ENCODE measurements around the gene HAPSTR1.

HAPSTR1 gene

DNA sequence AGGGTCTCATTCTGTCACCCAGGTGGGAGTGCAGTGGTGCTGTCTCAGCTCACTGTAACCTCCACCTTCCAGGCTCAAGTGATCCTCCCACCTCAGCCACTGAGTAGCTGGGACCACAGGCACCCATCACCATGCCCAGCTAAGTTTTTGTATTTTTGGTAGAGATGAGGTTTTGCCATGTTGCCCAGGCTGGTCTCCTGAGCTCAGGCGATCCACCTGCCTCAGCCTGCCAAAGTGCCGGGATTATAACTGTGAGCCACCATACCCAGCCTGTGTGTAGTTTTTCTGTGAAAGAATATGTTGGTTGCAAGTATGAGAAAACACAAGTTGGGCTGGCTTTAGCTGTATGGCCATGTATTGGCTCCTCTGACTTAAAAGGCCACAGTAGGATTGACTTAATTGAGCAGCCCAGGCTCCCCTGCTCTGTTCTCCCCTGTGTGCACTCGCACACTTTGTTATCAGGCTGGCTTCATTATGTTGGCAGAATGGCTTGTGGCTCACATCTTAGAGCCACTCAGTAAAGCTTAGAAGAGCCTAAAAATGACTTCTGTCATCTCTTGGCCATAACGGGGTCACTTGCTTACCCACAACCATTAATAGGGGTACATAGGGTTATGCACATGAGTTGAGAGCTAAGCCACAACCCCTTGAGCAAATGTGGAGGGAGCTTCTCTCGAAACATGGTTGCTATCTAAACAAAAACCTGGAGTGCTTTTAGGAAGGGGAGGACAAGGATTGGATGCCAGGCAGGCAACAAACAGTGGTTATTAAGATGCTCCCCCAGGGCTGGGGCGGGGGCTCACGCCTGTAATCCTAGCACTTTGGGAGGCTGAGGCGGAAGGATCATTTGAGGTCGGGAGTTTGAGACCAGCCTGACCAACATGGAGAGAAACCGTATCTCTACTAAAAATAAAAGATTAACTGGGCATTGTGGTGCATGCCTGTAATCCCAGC, 6.1 kb downstream of the HAPSTR1 start:
- no peak for DNase-seq

DNA sequence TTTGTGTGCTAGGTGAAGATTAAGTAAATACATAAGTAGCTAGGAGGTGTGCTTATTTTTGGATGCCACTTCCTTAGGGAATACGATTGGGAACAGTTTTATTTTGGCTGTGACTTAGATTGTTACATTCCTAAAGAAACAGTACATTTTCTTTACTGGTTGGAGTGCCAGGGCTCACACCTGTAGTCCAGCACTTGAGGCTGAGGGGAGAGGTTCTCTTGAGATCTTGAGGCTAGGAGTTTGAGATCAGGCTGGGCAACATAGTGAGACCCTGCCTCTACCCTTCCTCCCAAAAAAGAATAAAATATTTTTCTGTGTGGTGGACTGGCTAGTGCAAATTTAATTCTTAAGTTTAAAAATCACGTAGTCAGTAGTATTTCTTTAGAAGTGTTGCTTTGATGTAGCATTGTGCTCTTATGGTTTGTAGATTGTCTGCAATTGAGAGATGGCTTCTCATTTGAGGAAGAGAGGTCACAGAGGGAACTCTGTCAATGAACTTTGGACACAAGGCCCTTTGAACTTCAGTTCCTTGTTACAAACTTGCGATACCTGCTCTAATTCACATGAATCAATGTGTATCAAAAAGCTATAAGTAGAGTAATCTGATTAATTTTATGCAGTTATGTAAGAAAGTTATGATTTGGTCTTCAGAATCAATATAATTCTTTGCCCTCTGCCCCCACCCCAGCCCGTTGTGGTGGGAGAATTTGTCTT, 7.1 kb downstream of the HAPSTR1 start:
- no peak for DNase-seq

DNA sequence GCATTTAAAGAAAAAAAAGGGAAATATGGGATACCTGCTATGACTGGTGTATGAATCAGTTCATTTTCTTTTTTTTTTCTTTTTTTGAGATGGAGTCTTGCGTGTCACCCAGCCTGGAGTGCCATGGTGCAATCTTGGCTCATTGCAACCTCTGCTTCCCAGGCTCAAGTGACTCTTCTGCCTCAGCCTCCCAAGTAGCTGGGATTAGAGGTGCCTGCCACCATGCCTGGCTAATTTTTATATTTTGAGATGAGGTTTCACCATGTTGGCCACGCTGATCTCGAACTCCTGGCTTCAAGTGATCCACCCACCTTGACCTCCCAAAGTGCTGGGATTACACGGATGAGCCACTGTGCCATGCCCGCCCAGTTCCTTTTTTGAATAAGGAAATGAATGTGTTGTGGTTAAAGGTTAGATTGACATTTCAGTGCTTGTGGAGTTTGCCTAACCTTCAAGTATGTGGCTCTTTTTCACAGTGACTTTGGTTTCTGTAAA, 7.7 kb downstream of the HAPSTR1 start:
- no peak for DNase-seq

DNA sequence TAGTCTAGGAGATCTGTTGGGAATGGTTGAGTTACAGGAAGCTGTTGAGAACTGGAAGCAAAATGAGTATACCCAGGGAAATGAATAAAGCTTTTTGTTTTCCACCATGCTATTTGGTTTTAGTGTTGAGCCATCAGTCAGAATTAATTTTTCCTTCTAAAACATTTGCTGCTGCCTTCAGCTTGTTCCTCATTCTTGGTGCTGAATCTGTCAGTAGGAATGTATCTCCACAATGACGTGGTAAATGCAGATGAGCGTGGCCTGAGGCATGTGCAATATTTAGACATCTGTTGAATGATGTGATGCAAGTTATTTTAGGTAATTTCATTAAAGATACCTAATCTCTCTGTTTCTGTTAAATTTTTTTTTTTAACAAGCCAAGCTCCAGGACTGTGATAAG, 10.9 kb downstream of the HAPSTR1 start:
- DNase-seq = no peak

DNA sequence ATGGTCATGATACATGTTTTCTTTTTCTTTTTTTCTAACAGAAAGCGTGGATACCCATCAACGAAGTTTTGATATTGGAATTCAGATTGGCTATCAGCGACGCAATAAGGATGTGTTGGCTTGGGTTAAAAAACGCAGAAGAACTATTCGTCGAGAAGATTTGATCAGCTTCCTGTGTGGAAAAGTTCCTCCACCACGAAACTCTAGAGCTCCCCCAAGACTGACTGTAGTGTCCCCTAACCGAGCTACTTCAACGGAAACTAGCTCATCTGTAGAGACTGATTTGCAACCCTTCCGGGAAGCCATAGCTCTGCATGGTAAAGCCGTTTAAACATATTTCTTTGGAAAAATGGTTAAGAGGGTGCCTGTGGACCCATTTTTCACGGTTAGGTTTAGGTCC, 11.5 kb downstream of the HAPSTR1 start:
- no peak for DNase-seq

DNA sequence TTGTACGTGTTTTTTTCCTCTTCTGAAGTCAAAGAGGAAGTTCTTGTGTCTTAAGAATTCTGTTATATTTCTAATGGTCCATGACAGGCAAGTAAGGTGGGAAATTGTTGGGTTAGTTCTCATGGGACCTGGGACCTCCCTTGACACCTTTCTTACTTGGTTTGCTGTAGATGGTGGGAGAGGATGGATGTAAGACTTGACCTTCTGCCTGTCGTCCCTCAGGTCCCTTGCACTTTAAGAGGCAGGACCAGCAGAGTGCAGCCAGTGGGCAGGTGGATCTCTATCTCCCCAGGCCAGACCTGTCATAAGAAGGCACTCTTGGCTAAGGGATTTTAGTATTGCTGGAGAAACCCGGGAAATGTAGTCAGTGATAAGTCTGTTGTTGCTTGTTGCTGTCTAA, 12.1 kb downstream of the HAPSTR1 start:
- DNase-seq = no peak

DNA sequence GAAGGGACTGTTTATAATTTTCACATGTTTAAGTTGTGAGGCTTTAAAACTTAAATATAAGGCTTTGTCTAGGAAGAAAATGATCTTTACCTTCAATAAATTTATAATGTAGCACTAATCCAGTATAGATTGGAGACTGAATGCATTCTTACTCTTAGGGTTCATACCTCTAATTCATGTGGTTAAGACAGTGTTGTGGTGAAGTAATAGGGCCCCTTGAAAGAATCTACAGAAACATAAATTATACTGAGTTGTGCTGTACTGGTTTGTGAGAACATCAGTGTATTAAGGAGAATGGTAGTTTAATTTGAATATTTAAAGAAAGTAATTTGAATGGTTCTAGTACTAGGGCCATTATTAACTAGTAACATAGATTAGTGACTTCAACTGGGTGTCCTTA, 13.7 kb downstream of the HAPSTR1 start:
- no peak for DNase-seq

DNA sequence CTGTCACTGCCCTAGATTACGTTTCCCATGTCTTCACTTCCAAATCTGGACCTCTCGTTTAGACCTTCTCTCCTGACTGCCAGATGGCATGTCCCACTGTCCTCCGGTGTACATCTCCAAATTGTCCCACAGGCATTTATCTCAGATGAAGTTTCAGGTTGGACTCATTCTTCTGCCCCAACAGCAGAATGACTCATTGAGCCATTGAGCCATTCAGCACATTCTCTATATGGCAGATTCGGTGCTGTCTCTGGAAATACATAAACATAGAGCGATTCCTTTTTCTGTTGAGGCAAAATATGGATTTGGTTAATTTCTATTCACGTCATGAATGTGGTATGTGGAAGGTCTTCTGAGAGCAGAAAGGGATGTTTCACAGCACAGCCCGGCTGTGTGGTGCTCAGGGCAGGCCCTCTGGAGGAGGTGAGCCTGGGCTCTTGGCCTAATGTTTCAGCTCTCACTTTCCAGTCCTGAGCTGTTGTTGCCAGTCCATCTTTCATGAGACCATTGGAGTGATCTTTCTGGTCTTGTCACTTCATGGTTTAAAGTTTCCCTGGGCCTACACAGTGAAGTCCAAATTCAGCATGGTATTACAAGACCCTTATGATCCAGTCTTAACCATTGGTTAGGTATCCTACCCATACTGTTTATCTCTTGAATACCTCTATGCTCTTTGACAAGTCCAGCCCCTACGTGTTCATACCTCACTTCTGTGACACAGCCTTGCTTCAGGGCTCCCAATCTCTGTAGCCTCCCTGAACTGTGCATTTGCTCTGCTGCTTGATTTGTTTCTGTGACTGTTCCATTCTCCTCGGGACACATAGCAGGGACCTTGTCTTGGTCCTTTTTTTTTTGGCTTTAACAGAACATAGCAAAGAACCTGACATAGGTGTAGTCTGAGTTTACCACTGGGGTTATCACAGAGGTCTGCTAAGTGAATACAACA, 15.9 kb downstream of the HAPSTR1 start:
- no peak for DNase-seq

DNA sequence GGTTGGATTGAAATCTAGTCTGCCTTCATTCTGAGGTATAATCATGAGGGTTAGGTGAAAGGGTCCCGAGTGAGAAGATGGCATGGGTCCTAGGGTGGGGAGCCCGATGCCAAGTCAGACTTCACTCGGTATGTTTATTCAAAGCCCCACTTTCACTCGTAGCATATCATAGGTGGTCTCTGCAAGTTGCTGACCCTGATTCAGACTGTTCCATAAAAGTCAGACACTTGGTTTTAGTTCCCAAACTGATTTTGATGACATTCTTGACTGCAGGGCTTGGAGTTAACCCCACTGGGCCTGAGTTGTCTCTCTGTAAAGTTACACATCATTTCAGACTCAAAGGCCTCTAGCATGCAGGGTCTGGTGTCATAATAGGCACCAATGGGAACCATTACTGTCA, 17.8 kb downstream of the HAPSTR1 start:
- no peak for DNase-seq

DNA sequence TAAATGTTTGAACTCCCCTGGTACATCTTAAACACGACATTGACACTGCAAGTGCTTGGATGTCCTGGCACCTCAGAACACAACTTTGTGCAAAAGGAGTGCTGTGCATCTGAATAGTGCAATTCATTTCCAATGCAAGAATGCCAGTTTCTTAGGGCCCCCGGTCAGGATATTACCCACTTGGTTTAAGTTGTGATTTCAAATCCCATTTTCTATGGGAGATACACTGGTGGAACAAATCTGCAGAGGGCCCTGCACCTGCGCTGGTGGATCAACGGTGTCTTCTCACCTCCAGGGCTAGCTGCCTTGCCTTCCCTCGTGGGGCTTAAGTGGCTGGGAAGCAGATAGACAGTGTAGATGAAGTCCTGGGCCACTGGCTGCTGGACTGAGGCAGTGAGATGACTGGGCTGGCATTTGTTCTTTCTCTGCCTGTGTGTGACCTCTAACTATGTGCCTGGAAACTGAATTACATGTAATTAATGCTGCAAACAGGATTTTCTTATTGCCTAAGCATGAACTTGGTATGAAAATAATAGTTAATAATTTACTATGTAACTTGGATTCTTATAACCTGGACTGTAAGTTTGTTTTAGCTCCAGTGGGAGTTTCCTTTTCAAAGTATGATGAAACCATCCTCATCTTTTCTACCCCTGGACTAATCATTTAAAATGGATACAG, 20.9 kb downstream of the HAPSTR1 start:
- DNase-seq = no peak

DNA sequence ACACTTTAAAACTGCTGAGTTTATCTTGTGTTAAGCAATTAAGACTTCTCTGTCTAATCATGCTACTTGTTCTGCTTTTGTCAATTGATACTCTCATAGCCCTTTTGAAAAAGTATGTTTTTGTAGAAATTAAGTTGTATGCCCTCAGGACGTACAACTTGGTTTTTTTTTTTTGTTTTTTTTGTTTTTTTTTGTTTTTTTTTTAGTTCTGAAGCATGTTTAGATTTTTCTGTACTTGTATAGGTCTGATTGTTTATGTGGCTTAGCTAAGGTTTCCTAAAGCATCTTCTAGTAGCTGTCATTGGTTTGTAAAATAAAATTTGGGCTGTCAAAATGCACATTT, 21.4 kb downstream of the HAPSTR1 start:
- DNase-seq = no peak

DNA sequence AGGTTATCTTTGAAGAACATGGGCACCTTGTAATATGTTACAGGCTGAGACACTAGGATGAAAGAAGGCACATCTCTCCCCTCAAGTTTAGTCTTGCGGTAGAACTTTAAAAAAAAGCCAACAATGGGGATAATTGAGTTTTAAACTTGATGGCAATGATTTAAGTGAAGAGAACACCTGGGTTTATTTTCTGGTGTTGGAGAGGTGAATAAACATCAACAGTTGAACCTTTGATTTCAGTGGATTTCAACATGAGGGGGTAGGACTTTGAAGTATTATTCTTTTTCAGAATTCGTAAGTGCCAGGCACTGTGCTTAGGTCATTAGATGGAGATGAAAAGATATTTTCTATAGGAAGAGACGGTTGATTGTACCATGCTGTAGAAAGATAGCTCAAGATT, 22.3 kb downstream of the HAPSTR1 start:
- no peak for DNase-seq

DNA sequence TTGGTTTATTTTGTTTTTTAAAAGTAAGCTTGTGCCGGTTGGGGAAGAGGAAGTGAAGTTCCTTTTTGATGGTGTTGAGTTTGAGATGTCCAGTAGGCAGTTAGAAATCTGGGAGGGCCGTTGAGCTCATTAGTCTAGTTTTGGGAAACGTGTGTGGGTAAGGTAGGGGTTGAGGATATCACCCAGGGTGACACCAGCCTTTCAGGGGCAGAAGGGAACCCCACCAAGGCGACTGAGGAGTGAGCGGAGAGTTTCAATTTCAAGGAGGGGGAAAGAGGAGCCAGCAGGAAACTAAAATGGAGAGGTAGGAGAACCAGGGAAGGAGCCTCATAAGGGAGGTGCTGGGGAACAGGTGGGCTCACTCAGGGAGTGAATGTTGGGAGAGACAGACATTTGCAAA, 22.7 kb downstream of the HAPSTR1 start:
- DNase-seq = no peak

DNA sequence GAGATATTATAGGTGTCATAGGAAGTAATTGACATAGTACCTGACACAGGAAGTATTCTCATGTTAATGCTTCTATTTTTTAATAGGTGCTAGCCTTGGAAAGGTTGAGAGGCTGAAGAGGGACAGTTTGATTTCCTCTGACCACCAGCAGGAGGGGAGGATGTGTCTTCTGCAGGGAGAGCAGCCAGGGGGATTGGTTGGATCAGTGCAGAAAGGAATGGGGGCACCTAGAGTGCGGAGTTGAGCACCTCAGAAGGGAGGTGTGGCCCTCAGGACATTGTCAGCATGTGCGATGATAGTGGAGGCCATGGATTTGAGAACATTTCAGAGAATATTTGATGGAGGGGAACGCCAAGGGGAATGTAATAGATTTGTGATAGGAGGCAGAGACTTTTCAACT, 23.4 kb downstream of the HAPSTR1 start:
- no peak for DNase-seq

DNA sequence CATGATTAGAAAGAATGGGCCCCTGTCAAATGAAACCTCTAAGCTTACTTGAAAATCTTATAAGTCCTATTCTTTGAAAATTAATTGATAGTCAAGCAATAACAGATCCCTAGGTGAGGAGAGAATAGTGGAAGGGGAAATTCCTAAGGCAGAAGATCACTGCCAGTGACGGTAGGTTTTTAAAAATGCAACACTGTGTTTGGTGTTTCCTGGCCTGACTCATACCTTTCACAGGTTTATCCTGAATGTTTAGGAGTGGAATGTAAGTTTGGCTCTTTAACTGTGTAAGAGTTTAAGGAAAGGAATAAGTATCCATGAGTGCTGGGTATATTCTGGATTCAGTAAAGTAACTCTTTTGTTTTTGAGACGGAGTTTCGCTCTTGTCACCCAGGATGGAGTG, 23.8 kb downstream of the HAPSTR1 start:
- no peak for DNase-seq

DNA sequence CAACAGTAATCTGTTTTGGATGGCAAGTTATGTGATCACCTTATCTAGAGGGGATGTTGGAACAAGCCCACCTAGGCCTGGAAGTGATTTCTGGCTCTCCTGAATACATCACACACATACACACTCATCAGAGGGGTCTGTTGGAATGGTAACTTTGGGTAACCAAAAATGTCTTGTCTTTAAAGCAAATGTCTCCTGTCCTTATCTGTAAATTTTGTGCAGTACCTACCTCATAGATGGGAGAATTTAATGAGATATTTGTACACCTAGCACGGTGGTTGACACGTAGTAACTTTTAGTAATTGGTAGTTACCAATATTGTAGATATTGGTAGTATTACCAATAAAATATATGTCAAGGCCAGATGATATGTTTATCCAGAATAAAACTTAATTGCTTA, 24.7 kb downstream of the HAPSTR1 start:
- DNase-seq = no peak

DNA sequence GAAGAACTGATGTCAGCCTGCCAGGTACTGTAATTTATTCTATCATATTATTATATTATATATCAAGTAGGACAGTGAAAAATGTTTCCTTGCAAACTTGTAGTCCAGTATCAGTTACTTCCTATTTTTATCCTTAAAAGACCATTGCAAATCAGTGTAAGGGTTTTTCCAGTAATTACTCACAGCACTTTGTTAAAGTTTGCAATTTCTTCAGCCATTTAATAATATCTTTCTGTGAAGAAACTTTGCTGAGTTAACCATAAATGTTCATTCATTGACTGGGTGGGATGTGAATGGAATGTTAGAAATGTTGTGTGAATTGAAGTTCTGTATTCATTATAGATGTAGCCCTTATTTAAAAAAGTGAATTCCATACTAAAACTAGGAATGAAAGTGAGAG, 26.7 kb downstream of the HAPSTR1 start:
- no peak for DNase-seq

DNA sequence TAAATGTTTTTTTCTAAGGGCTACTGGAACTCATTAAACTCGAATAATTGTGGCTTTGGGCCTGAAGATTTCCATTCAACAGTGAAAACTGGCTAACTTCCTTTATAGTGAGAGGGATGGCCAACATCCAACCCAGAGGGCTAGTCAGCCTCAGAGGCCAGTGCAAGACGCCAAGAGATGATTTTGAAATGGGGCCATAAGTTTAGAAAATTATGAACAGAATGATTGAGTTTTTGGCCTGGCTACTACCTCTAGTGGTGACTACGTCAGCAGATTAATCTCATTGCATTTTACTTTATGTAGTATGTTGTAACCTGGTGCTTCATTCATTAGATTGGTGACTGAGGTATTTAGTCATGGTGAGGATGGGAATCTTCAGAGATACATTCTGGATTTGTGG, 28.4 kb downstream of the HAPSTR1 start:
- no peak for DNase-seq

DNA sequence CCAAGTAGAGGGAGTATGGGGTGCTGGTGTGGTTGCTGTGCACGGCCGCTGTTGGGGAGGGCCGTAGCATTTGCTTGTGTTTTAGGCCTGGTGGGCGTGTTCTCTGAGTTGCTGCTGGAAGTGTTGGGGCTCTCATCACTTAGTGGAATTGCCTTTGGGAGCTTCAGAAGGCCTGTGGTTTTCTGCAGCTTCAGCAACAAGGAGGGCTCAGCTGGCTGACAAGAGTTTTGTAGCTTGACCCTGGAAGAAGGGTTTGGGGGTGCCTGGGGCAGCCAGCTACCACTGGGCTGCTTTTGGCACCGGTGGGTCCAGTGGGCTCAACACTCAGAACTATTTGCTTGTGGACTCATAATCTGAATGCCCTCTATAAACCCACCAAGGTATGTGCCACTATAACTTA, 30.9 kb downstream of the HAPSTR1 start:
- DNase-seq = no peak

DNA sequence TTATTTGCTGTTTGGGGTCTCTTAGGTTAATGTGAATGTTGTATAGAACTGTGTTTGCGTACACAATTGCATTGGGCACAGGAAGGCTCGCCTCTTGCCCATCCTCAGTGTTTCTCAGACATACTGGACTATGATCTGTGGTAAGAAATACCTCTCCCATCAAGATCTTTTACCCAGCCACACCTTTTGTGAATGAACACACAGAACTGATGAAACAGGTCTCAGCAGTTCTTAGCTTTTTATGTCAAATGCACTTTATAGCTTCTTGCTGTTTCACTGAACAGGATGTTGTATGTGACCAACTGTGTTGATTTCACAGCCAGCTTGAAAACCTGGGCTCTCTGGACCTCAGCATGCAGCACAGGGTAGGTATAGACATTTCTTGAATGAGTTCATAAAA, 31.5 kb downstream of the HAPSTR1 start:
- DNase-seq = no peak

DNA sequence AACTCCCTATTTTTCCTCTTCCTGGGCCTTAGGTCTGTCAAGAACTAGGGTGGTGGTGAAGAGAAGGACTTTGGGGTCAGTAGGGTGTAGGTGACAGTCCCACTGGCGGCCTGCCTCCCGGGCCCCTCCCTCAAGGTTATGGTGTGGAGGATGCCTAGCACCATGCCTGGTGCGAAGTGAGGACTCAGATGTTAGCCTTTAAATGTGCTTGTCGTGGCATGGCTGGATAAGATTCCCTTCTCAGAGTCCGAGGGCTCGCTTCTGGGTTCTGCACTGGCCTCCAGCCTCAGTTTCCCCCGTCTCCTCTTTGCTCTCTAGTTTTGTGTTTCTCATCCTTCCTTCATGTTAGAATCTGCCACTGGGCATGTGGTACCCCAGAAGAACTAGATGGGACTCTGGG, 32.0 kb downstream of the HAPSTR1 start:
- DNase-seq = no peak

DNA sequence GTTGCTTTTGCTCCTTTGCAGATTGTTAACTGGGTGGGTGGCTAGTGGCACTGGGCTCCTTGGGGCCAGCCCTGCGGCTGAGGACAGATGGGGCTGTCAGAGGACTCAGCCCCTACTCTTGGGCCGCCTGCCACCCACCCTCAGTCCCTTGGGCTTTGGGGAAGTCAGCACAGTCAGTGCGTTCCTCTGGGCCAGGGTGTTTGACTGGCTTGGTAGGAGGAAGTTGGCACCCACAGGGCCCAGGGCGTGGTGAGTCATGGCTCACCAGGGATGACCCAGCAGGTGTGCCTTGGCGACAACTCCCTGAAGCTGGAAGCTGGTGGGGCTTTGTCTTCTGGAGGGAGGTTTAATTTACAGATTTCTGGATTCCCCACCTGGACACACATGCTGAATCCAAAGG, 32.4 kb downstream of the HAPSTR1 start:
- DNase-seq = no peak

DNA sequence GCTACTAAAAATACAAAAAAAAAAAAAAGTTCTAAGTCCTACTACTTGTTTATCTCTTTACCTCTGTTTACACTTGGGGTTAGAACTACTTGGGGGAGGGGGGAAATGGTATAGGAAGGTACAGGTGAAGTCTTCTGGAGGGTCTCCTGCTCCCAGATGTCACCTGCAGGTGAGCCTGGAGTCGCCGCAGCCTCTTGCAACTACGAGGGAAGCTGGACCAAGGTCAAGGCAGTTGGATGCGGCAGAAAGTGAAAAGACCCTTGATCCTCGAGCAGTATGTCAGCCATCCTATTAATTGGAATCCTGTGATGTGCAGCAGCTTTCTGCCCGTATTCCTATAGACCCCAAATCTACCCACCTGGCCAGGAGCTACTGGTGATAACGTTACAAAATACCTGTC, 33.0 kb downstream of the HAPSTR1 start:
- DNase-seq = no peak
